Activated naive CD4-positive, alpha-beta T cell treated with anti-CD3 and anti-CD28 coated beads, Interleukin-2, amount 50 U/mL, for 72 hours (primary cell): ENCODE measurements around the gene SMIM13. TPM values are rescaled to one million over a fixed set of nuclear protein-coding genes. Genes with fewer than 3 reads are reported as not detected.
A peak's percentile ranks its signal among the peaks of the same experiment; 100 is the strongest.
"Not testable (repeated sequence)": the region's sequence is repeated elsewhere in the genome, so short reads cannot be mapped to it uniquely, and the experiment has no call there.

ENCODE experiments used
- ATAC-seq, 2 donors: fragments of 150-1000 bp; cut with Tn5 transposase; 2 replicates each; pipeline ENCODE4 v1.10.0; 2021; ENCODE audit warnings: mild to moderate bottlenecking in 2 of 2, moderate library complexity in 2 of 2
- DNase-seq, 2 donors: peaks; one replicate each; pipeline ENCODE4 v3.0.0; 2021 to 2022; ENCODE audit warnings: low spot score in 2 of 2
- H3K27ac Mint-ChIP-seq, 2 donors: one replicate each; pipeline ENCODE4 v1.8.0; 2022; ENCODE audit warnings: mild to moderate bottlenecking in 2 of 2, mixed read lengths in 2 of 2
- H3K36me3 Mint-ChIP-seq, 2 donors: one replicate each; pipeline ENCODE4 v1.8.0; 2022; ENCODE audit warnings: mixed read lengths in 2 of 2
- H3K9me3 Mint-ChIP-seq, 2 donors: one replicate each; pipeline ENCODE4 v1.8.0; 2022; ENCODE audit warnings: mixed read lengths in 2 of 2
- total RNA-seq, 2 donors: library from RNA; stranded (reverse); gene quantifications; one replicate each; pipeline ENCODE4 v1.2.3, GENCODE V29; 2022

SMIM13 gene
- total RNA-seq, 2 donors from 2014 or later: 6.3 to 6.4 TPM

- H3K27ac Mint-ChIP-seq: no peak overlapping the region
- no peaks in the 10 kb centered on the region for H3K36me3 Mint-ChIP-seq
- ATAC-seq (no peak), DNase-seq (no peak)
- H3K9me3 Mint-ChIP-seq: no peaks in the 10 kb centered on the region
These were observed 21.5 kb upstream of the SMIM13 start for GRCh38 chr6:11072101-11072500.

- DNase-seq (no peak), ATAC-seq (no peak)
- no peak overlapping the region for H3K27ac Mint-ChIP-seq
- no peaks in the 10 kb centered on the region for H3K9me3 Mint-ChIP-seq
- H3K36me3 Mint-ChIP-seq: no peaks in the 10 kb centered on the region
These were observed 17.1 kb upstream of the SMIM13 start for GRCh38 chr6:11076540-11076939.

GRCh38 chr6:11078266-11078665, 15.4 kb upstream of the SMIM13 start:
- Mint-ChIP-seq H3K9me3 (no peaks in the 10 kb centered on the region), H3K27ac (no peak overlapping the region), H3K36me3 (no peaks in the 10 kb centered on the region)
- DNase-seq (no peak), ATAC-seq (no peak)

- no peak overlapping the region for H3K27ac Mint-ChIP-seq
- no peak for ATAC-seq
- H3K9me3 Mint-ChIP-seq: no peaks in the 10 kb centered on the region
- no peak for DNase-seq
- H3K36me3 Mint-ChIP-seq: no peaks in the 10 kb centered on the region
These were observed 13.3 kb upstream of the SMIM13 start for GRCh38 chr6:11080296-11080695.

GRCh38 chr6:11083491-11083890, 10.1 kb upstream of the SMIM13 start:
- no peak for ATAC-seq
- H3K27ac Mint-ChIP-seq: no peak overlapping the region
- DNase-seq: no peak
- no peaks in the 10 kb centered on the region for H3K9me3 Mint-ChIP-seq
- no peaks in the 10 kb centered on the region for H3K36me3 Mint-ChIP-seq

GRCh38 chr6:11083956-11084355, 9.7 kb upstream of the SMIM13 start:
- Mint-ChIP-seq H3K36me3 (no peaks in the 10 kb centered on the region), H3K9me3 (no peaks in the 10 kb centered on the region), H3K27ac (no peak overlapping the region)
- no peak for ATAC-seq
- no peak for DNase-seq

- DNase-seq: no peak
- H3K36me3 Mint-ChIP-seq: no peaks in the 10 kb centered on the region
- H3K9me3 Mint-ChIP-seq: no peaks in the 10 kb centered on the region
- ATAC-seq: no peak
- no peak overlapping the region for H3K27ac Mint-ChIP-seq
These were observed 7.7 kb upstream of the SMIM13 start for GRCh38 chr6:11085758-11086435.

- not testable (repeated sequence) for DNase-seq, H3K27ac Mint-ChIP-seq, H3K9me3 Mint-ChIP-seq, H3K36me3 Mint-ChIP-seq, ATAC-seq
These were observed 6.4 kb upstream of the SMIM13 start for GRCh38 chr6:11087141-11087812.

- H3K27ac Mint-ChIP-seq: no peak overlapping the region
These were observed 3.9 kb upstream of the SMIM13 start for GRCh38 chr6:11089695-11090094.

GRCh38 chr6:11091141-11091540, 2.5 kb upstream of the SMIM13 start:
- H3K27ac Mint-ChIP-seq, DNase-seq, H3K9me3 Mint-ChIP-seq, ATAC-seq, H3K36me3 Mint-ChIP-seq: not testable (repeated sequence)

More at GRCh38 chr6:11089695-11090094, 3.9 kb upstream of the SMIM13 start:
- Mint-ChIP-seq H3K9me3 (no peaks in the 10 kb centered on the region), H3K36me3 (peaks cover 6 to 7% of the 10 kb centered on the region in 2 donors)
- DNase-seq (no peak), ATAC-seq (no peak)

GRCh38 chr6:11092668-11093375, 812 bp upstream of the SMIM13 start:
- H3K36me3 Mint-ChIP-seq: peaks cover 9 to 13% of the 10 kb centered on the region in 2 donors
- H3K27ac Mint-ChIP-seq: peak overlapping the region; percentile 90 to 97
- H3K9me3 Mint-ChIP-seq: no peaks in the 10 kb centered on the region
- DNase-seq: no peak
- ATAC-seq: peak; percentile 20 to 37

GRCh38 chr6:11093376-11093625, 333 bp upstream of the SMIM13 start:
- Mint-ChIP-seq H3K27ac (peak overlapping the region; percentile 90 to 97), H3K36me3 (peaks cover 9 to 13% of the 10 kb centered on the region in 2 donors), H3K9me3 (no peaks in the 10 kb centered on the region)
- DNase-seq (no peak), ATAC-seq (peak; percentile 2 to 20)

GRCh38 chr6:11094411-11094851, 797 bp downstream of the SMIM13 start:
- Mint-ChIP-seq H3K9me3 (no peaks in the 10 kb centered on the region), H3K36me3 (peaks cover 9 to 16% of the 10 kb centered on the region in 2 donors), H3K27ac (peak overlapping the region; percentile 90 to 99)
- ATAC-seq (peak; percentile 24 to 62), DNase-seq (peak; percentile 51 to 69)

GRCh38 chr6:11094941-11095340, 1.3 kb downstream of the SMIM13 start:
- Mint-ChIP-seq H3K27ac (peak overlapping the region; percentile 90 to 99), H3K9me3 (no peaks in the 10 kb centered on the region), H3K36me3 (peaks cover 9 to 21% of the 10 kb centered on the region in 2 donors)
- DNase-seq: no peak
- no peak for ATAC-seq

- peak overlapping the region in 1 of 2 donors; percentile 46 for H3K27ac Mint-ChIP-seq
- H3K36me3 Mint-ChIP-seq: peaks cover 9 to 32% of the 10 kb centered on the region in 2 donors
- H3K9me3 Mint-ChIP-seq: peaks cover 0 to 4% of the 10 kb centered on the region in 2 donors
- ATAC-seq (no peak), DNase-seq (no peak)
These were observed 2.5 kb downstream of the SMIM13 start for GRCh38 chr6:11096109-11096508.

- Mint-ChIP-seq H3K9me3 (peaks cover 0 to 6% of the 10 kb centered on the region in 2 donors), H3K36me3 (peaks cover 9 to 41% of the 10 kb centered on the region in 2 donors), H3K27ac (no peak overlapping the region)
- DNase-seq (no peak), ATAC-seq (no peak)
These were observed 3.8 kb downstream of the SMIM13 start for GRCh38 chr6:11097476-11097875.

- DNase-seq (no peak), ATAC-seq (no peak)
- Mint-ChIP-seq H3K36me3 (peaks cover 9 to 46% of the 10 kb centered on the region in 2 donors), H3K27ac (no peak overlapping the region), H3K9me3 (peaks cover 0 to 8% of the 10 kb centered on the region in 2 donors)
These were observed 4.4 kb downstream of the SMIM13 start for GRCh38 chr6:11098004-11098403.
